Embryonic facial prominence (tissue), 1 donor: ENCODE data around the gene RAB5B.
"Not testable (repeated sequence)": the region's sequence is repeated elsewhere in the genome, so short reads cannot be mapped to it uniquely, and the experiment has no call there.

ENCODE experiments used
- DNase-seq: peaks from one replicate; pipeline ENCODE4 v3.0.0-alpha.2; 2016; ENCODE audit errors: extremely low spot score

Gene RAB5B

DNA sequence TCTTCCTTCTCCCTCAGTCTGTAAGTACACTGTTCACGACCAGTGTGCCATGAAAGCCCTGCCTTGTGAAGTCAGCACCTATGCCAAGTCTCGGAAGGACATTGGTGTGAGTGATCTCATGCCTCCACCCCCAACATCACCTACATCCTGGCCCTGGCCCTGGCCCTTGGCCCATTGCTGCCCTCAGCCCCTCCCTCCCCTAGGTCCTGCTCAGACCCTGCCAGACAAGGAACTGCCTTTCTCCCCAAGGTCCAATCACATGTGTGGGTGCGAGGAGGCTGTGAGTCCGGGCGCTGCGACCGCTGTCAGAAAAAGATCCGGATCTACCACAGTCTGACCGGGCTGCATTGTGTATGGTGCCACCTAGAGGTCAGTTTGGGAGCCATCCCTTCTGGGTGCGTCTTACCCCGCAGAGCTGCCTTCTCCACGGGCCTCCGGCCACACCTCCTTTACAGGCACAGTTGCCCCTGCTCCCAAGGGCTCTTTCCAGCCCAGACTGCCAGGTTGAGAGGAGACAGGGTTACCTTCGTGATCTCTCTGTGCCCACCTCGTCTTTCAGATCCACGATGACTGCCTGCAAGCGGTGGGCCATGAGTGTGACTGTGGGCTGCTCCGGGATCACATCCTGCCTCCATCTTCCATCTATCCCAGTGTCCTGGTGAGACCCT is 33.7 kb upstream of the RAB5B start:
- DNase-seq: peak; percentile 62

DNA sequence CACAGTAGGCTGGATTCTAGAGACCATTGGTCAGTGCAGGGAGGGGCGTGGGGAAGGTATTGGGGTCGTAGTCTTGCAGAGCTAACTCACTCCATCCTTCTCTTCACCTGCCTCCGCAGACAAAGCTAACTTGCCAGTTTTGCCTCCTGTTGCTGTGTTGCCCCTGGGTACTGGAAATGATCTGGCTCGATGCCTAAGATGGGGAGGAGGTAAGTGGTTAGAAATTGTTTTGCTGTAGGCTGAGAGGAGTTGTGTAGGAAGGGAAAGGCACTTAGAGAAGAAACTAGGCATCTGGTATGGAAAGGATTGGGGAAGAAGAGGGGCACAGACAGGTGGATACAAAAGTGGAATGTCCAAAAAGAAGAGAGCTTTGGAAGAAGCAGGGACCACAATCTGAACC is 31.8 kb upstream of the RAB5B start:
- no peak for DNase-seq

- no peak for DNase-seq
These were observed 31.2 kb upstream of the RAB5B start for GRCh38 chr12:55942577-55943136.

DNA sequence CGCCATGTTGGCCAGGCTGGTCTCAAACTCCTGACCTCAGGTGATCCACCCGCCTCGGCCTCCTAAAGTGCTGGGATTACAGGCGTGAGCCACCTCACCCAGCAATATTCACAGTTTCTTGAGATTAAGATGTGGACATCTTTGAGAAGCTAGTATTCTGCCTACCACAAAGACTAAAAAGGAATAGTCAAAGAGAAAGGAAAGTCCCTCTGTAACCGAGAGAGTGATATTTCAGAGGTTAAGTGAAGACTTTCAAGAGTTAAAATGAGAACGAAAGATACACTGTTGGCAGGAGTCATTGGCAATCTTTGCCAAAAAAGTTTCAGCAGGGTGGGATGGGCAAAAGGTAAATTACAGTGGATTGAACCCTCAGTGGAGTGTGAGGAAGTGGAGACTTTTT is 27.3 kb upstream of the RAB5B start:
- no peak for DNase-seq

DNA sequence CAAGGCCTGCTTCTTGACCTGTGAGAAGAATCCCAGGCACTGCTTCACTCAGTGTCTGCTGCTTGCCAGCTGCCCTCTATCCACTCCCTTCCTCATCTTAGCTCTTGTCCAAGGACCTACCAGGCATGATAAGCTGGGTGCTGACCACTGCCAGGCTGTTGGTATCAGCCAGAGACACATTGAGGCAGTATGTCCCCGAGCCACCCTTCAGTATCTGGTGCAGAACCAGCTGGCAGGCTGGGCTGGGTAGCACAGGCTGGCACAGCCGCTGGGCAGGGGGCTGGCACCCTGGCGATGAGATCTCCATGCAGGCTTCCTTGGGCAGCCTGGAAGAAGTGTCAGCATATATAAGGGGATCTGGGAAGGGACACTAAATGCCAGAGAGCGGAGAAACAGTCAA is 18.5 kb upstream of the RAB5B start:
- DNase-seq: no peak

- DNase-seq: no peak
These were observed 17.9 kb upstream of the RAB5B start for GRCh38 chr12:55955800-55956508.

DNA sequence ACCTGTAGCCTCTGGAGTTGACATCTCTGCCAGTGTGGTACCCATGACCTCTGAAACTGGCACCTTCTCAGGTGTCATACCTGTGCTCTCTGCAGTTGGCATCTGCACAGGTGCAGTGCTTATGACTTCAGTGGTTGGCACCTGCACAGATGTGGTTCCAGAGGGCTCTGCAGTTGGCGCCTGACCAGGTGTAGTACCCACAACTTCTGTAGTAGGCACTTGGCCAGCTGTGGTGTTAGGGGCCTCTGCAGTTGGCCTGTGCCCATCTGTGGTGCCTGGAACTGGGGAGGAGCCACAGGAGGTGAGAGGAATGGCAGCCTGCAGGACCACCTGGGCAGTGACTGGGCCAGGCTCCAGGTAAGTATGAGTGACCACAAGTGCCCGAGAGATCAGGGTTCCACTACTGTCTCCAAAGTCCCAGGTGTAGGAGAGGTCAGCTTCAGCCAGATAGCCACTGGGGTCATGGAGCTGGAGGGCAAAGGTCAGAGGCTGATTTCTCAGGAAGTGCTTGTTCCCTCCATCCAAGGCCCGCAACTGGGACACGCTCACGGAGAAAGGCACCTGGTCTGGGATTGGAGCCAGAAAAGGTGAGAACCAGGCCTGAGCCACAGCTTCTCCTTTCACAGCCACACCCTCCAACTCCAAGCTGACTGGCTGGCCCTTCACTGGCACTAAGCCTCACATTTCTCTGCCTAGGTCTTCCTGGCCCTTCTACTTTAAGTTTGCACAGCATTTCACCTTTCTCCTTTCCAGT is 16.6 kb upstream of the RAB5B start:
- no peak for DNase-seq

DNA sequence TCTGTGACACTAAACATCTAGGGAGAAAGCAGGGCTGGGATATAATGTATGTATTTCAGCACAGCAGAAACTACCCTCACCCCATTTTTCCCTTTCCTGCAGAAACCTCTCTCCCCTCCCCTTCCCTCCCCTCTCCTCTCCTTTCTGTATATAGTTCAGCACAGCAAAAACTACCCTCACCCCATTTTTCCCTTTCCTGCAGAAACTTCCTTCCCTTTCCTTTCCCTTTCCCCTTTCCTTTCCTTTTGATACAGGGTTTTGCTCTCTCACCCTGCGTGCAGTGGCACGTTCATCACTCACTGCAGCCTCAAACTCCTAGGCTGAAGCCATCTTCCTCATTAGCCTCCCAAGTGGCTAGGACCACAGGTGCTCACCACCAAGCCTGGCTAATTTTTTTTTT is 10.1 kb upstream of the RAB5B start:
- no peak for DNase-seq

- DNase-seq: no peak
These were observed 8.6 kb upstream of the RAB5B start for GRCh38 chr12:55965240-55965639.

DNA sequence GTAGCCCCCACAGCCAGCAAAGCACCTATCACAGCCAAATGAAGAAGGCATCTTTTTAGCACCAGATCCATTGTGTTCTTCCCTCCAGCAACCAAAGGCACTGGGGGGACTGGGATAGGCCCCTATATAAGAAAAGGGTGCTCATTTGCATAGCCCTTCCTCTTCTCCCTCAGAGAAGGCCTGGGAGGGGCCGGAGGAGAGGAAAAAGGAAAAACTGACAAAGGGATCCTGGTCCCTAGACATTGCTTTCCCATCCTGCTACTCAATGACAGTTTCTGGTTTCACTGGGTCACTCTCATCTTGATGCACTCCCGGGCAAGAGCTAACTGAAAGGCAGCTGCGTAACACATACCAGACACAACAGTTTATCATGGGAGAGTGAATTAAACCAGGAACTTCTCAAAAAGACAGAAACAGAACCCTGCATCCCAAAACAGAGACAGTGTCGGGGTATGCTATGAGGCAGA is 7.9 kb upstream of the RAB5B start, which contains the start of gene PMEL:
Gene PMEL, minus strand, starts transcription at position 102 of the 467 bp plus-strand sequence. Its CDS starts 31 bp downstream, at position 71.
- no peak for DNase-seq

- DNase-seq: peak; percentile 88
These were observed 7.2 kb upstream of the RAB5B start, which contains the start of gene CDK2 for GRCh38 chr12:55966408-55967281. Gene CDK2, plus strand, starts transcription at chr12:55966830. Its CDS starts 179 bp downstream, at chr12:55967009.

GRCh38 chr12:55969356-55969755 is 4.5 kb upstream of the RAB5B start:
- DNase-seq: no peak

DNA sequence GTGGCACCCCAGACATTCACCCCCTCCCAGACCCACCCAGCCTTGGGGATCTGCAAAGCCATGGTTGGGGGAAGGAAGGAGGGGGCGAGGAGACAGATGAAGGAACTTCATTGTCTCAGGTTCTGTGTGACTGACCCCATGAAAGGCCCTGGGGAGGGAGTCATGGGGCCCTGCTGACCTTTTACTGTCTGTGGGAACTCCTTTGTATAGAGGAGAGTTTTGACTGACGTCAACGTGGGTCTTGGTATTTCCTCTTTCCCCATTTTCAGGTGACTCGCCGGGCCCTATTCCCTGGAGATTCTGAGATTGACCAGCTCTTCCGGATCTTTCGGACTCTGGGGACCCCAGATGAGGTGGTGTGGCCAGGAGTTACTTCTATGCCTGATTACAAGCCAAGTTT is 3.1 kb upstream of the RAB5B start:
- DNase-seq: no peak

- no peak for DNase-seq
These were observed 1.8 kb upstream of the RAB5B start for GRCh38 chr12:55972042-55972441.

GRCh38 chr12:55972456-55972855 is 1.4 kb upstream of the RAB5B start:
- no peak for DNase-seq

GRCh38 chr12:55972911-55973598 is 823 bp upstream of the RAB5B start:
- DNase-seq: peak; percentile 26

DNA sequence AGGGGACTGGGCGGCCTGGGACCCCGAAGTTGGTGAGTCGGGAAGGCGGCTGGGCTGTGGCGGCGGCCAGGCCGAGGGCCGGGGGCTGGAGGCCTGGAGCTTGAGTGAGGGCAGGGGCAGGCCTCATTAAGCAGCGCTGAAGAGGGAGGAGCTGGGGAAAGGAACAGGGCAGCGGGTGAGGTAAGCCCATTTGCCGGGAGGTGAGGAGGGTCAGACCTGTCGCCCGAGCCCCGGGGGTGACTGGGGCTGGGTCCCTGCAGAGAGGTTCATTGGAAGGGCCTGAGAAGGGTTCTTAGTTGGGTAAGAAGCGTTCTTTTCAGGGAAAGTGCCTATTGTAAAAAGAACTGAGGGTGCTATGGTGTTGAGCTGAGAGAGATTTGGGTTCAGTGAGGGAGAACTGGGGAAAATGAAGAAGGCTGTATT is 441 bp downstream of the RAB5B start:
- DNase-seq: no peak

DNA sequence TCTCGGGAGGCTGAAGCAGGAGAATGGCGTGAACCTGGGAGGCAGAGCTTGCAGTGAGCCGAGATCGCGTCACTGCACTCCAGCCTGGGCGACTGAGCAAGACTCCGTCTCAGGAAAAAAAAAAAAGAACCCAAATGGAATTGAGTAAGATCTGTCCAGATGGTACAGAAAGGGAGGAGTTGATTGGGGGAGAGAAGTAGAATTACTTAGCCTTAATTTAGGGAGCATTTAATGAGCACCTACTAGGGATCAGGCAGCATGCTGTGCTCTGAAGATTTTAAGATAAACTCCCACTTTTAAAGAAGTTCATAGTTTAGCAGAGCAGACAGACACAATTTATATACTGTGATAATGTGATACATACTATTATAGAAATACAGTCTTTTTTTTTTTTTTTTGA is 4.5 kb downstream of the RAB5B start:
- DNase-seq: no peak

DNA sequence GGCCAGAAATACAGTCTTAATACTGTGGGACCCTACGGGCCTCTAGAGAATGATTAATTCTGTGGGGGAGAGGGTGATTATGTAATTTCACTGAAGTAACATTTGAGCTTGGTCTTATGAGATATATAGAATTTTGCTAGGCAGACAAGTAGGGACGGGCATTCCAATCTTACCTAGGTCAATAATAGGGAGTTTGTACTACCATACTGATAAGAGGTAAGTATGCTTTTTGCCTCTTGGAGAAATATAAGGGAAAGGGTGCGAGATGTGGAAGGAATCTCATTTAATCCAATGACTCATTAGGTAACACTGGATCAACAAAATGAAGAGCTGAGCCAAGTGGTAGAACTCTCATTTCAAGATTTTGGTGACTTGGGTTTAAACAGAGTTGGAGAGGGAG is 5.2 kb downstream of the RAB5B start:
- no peak for DNase-seq

DNA sequence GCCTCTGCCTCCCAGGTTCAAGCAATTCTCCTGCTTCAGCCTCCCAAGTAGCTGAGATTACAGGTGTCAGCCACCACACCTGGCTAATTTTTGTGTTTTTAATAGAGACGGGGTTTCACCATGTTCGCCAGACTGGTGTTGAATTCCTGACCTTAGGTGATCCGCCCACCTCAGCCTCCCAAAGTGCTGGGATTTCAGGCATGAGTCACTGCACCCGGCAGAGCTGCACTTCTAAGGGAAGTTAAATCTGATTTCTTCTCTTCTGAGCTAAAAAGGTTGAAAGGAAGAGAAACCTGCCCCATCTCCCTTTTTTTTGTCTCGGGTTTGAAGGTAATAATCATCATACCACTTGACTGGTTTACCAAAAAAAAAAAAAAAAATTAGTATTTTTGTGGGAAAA is 8.0 kb downstream of the RAB5B start:
- DNase-seq: not testable (repeated sequence)
